H1 (cell line): ENCODE data around the gene TMEM106A. TPM values are rescaled to one million over a fixed set of nuclear protein-coding genes. Genes with fewer than 3 reads are reported as not detected.

Experiments used
- CTCF ChIA-PET: fragments of 300-600 bp; sonication (Branson Sonifier 250); formaldehyde crosslinking; loops from one replicate; lab custom pipeline; 2021; ENCODE audit not compliant: partially characterized antibody; lab: Charles Lee
- POLR2A ChIA-PET: fragments of 300-600 bp; sonication (Branson Sonifier 250); formaldehyde crosslinking; loops from one replicate; lab custom pipeline; 2021; ENCODE audit warnings: inconsistent platforms; ENCODE audit not compliant: partially characterized antibody; lab: Charles Lee
- DNase-seq, 2 experiments: peaks; one replicate each; pipeline versions ENCODE4 v3.0.0 to v3.0.0-alpha.2; 2010 to 2022; ENCODE audit warnings: low spot score in 2 of 2, low read depth in 1 of 2, mixed read lengths in 1 of 2
- FAIRE-seq: peaks from 2 replicates; lab custom pipeline; 2011; peaks lifted over from hg19 to GRCh38; lab: Jason Lieb, UNC
- H2AFZ ChIP-seq: 2 replicates; pipeline ENCODE4 v1.8.1; 2012; ENCODE audit warnings: low read length, inconsistent platforms
- H2AK5ac ChIP-seq: 2 replicates; pipeline ENCODE4 v1.6.1; 2013; ENCODE audit warnings: low read depth, low read length
- H2BK120ac ChIP-seq: replicated peaks from 2 replicates; pipeline ENCODE3; 2013; ENCODE audit warnings: low read depth, low read length, inconsistent platforms
- H2BK12ac ChIP-seq: 2 replicates; pipeline ENCODE4 v1.6.1; 2013; ENCODE audit warnings: low read depth, low read length
- H2BK15ac ChIP-seq: 2 replicates; pipeline ENCODE4 v1.6.1; 2013; ENCODE audit warnings: low read length
- H2BK20ac ChIP-seq: 2 replicates; pipeline ENCODE4 v1.6.1; 2013; ENCODE audit warnings: low read length
- H2BK5ac ChIP-seq: 2 replicates; pipeline ENCODE4 v1.6.1; 2013; ENCODE audit warnings: low read depth, low read length
- H3K14ac ChIP-seq: 2 replicates; pipeline ENCODE4 v1.6.1; 2013; ENCODE audit warnings: inconsistent platforms; ENCODE audit not compliant: insufficient read length
- H3K18ac ChIP-seq: 2 replicates; pipeline ENCODE4 v1.6.1; 2013; ENCODE audit warnings: low read length; ENCODE audit errors: extremely low read depth
- H3K23ac ChIP-seq: 2 replicates; pipeline ENCODE4 v1.6.1; 2013; ENCODE audit warnings: inconsistent platforms; ENCODE audit not compliant: insufficient read length
- H3K23me2 ChIP-seq: 2 replicates; pipeline ENCODE4 v1.6.1; 2013; ENCODE audit warnings: low read depth, low read length
- H3K27ac ChIP-seq: 2 replicates; pipeline ENCODE4 v1.6.1; 2011; ENCODE audit warnings: low read depth, low read length, inconsistent platforms
- H3K27me3 ChIP-seq, 4 experiments: replicated peaks in 1 of 4; 1 replicate in 1 of 4; 2 replicates in 3 of 4; pipeline versions ENCODE4 v1.6.1 to v1.8.1; 2011 to 2013; ENCODE audit warnings: low read length in 3 of 4, mild to moderate bottlenecking in 3 of 4, inconsistent platforms in 2 of 4, mixed read lengths in 2 of 4, moderate library complexity in 1 of 4; ENCODE audit not compliant: control insufficient read depth in 3 of 4, insufficient read depth in 3 of 4; ENCODE audit errors: extremely low read depth in 1 of 4
- H3K36me3 ChIP-seq, 4 experiments: 2 replicates each; pipeline versions ENCODE4 v1.6.1 to v1.8.1; 2011 to 2013; ENCODE audit warnings: mild to moderate bottlenecking in 4 of 4, low read length in 3 of 4, moderate library complexity in 2 of 4, control low read depth in 1 of 4, inconsistent platforms in 1 of 4; ENCODE audit not compliant: insufficient read depth in 4 of 4, control insufficient read depth in 2 of 4
- H3K4ac ChIP-seq: replicated peaks from 2 replicates; pipeline ENCODE3; 2013; ENCODE audit warnings: low read length, low read depth, mixed read lengths, inconsistent platforms; ENCODE audit not compliant: insufficient read length
- H3K4me1 ChIP-seq, 4 experiments: replicated peaks in 1 of 4; 1 replicate in 1 of 4; 2 replicates in 3 of 4; pipeline versions ENCODE4 v1.6.1 to v1.8.1; 2011 to 2013; ENCODE audit warnings: low read length in 3 of 4, inconsistent platforms in 2 of 4, mixed read lengths in 1 of 4; ENCODE audit not compliant: insufficient read depth in 4 of 4, control insufficient read depth in 3 of 4
- H3K4me2 ChIP-seq, 2 experiments: 2 replicates each; pipeline versions ENCODE4 v1.6.1 to v1.8.1; 2011 to 2013; ENCODE audit warnings: low read depth in 2 of 2, low read length in 2 of 2, control low read depth in 1 of 2, inconsistent platforms in 1 of 2, mild to moderate bottlenecking in 1 of 2; ENCODE audit not compliant: insufficient read depth in 1 of 2
- H3K4me3 ChIP-seq, 4 experiments: fragments of 200-600, 300-600 bp in 1 of 4; sonication (generic), shearing (Covaris generic), sonication (Bioruptor Twin) in 1 of 4; 2 replicates each; pipeline versions ENCODE4 v1.5.1 to v1.8.1; 2011 to 2016; ENCODE audit warnings: low read length in 4 of 4, low read depth in 3 of 4, control low read depth in 2 of 4, inconsistent platforms in 2 of 4, mild to moderate bottlenecking in 2 of 4, mixed read lengths in 1 of 4, moderate library complexity in 1 of 4; ENCODE audit not compliant: insufficient read depth in 2 of 4; ENCODE audit errors: extremely low read depth in 1 of 4
- H3K56ac ChIP-seq: replicated peaks from 2 replicates; pipeline ENCODE3; 2013; ENCODE audit warnings: low read depth, mild to moderate bottlenecking, mixed read lengths, low read length, inconsistent platforms; ENCODE audit not compliant: insufficient read length
- H3K79me1 ChIP-seq: 2 replicates; pipeline ENCODE4 v1.6.1; 2013; ENCODE audit warnings: low read depth, low read length, control low read depth
- H3K79me2 ChIP-seq, 2 experiments: 2 replicates each; pipeline versions ENCODE4 v1.6.1 to v1.8.1; 2012 to 2013; ENCODE audit warnings: low read length in 2 of 2, mild to moderate bottlenecking in 2 of 2, inconsistent platforms in 1 of 2; ENCODE audit not compliant: insufficient read depth in 2 of 2, control insufficient read depth in 1 of 2
- H3K9ac ChIP-seq, 4 experiments: replicated peaks in 1 of 4; 1 replicate in 1 of 4; 2 replicates in 3 of 4; pipeline versions ENCODE4 v1.6.1 to v1.8.1; 2011 to 2013; ENCODE audit warnings: low read depth in 3 of 4, low read length in 3 of 4, control low read depth in 2 of 4, mild to moderate bottlenecking in 2 of 4, moderate library complexity in 2 of 4, inconsistent platforms in 1 of 4; ENCODE audit errors: extremely low read depth in 1 of 4
- H3K9me3 ChIP-seq, 2 experiments: 2 replicates each; pipeline versions ENCODE4 v1.6.1 to v1.8.1; 2012 to 2013; ENCODE audit warnings: mild to moderate bottlenecking in 2 of 2, moderate library complexity in 2 of 2, control low read depth in 1 of 2, inconsistent platforms in 1 of 2, low read depth in 1 of 2, low read length in 1 of 2, mixed read lengths in 1 of 2; ENCODE audit not compliant: insufficient read depth in 2 of 2
- H4K20me1 ChIP-seq, 2 experiments: replicated peaks in 1 of 2; 2 replicates each; pipeline versions ENCODE3 to v1.8.1; 2011 to 2013; ENCODE audit warnings: inconsistent platforms in 2 of 2, low read length in 2 of 2, mild to moderate bottlenecking in 1 of 2; ENCODE audit not compliant: insufficient read depth in 2 of 2, control insufficient read depth in 1 of 2
- H4K5ac ChIP-seq: 2 replicates; pipeline ENCODE4 v1.6.1; 2013; ENCODE audit warnings: low read length, low read depth, mixed read lengths, inconsistent platforms; ENCODE audit not compliant: insufficient read length
- H4K8ac ChIP-seq: 2 replicates; pipeline ENCODE4 v1.8.0; 2013; ENCODE audit warnings: mild to moderate bottlenecking, moderate library complexity, low read length, inconsistent platforms; ENCODE audit not compliant: insufficient read depth; ENCODE audit errors: extremely low read depth
- H4K91ac ChIP-seq: replicated peaks from 2 replicates; pipeline ENCODE3; 2013; ENCODE audit warnings: low read length, mixed read lengths, inconsistent platforms; ENCODE audit not compliant: insufficient read length
- MAFK ChIP-seq: IDR thresholded peaks from 2 replicates; pipeline ENCODE4 v1.6.1; 2012; ENCODE audit warnings: low read depth, mild to moderate bottlenecking, improper control_type of control experiment, low read length
- NANOG ChIP-seq: IDR thresholded peaks from 2 replicates; pipeline ENCODE4 v1.6.1; 2011; ENCODE audit warnings: low read length, low read depth, mild to moderate bottlenecking, inconsistent platforms; ENCODE audit not compliant: insufficient read depth, poor library complexity, severe bottlenecking
- NRF1 ChIP-seq: IDR thresholded peaks from 2 replicates; pipeline ENCODE4 v1.6.1; 2011; ENCODE audit warnings: mild to moderate bottlenecking, low read depth, low read length, improper control_type of control experiment
- POLR2A ChIP-seq, 2 experiments: IDR thresholded peaks; 1 replicate in 1 of 2; 2 replicates in 1 of 2; pipeline ENCODE4 v1.6.1; 2011; ENCODE audit warnings: low read depth in 2 of 2, low read length in 2 of 2, mild to moderate bottlenecking in 2 of 2; ENCODE audit errors: control extremely low read depth in 1 of 2
- SP1 ChIP-seq: IDR thresholded peaks from 2 replicates; pipeline ENCODE4 v1.6.1; 2011; ENCODE audit warnings: low read depth, low read length
- YY1 ChIP-seq: IDR thresholded peaks from 2 replicates; pipeline ENCODE4 v1.6.1; 2011; ENCODE audit warnings: low read depth, mild to moderate bottlenecking, low read length
- WGBS, 2 experiments: shearing (Covaris generic) in 1 of 2; methylation state at CpG; one replicate each; pipeline versions ENCODE4 v1.1.6 to v1.1.7; 2013 to 2015; ENCODE audit warnings: low lambda C conversion rate in 2 of 2, mixed read lengths in 2 of 2, inconsistent platforms in 1 of 2, low coverage in 1 of 2, missing lambda C conversion rate in 1 of 2; ENCODE audit not compliant: insufficient replicate concordance in 2 of 2, insufficient coverage in 1 of 2, insufficient read length in 1 of 2; ENCODE audit errors: extremely low coverage in 1 of 2, missing lambda C conversion rate in 1 of 2; 5-methylcytosine and 5-hydroxymethylcytosine counted together
- polyA plus RNA-seq, 7 experiments: library from polyadenylated mRNA; depleted of rRNA in 3 of 7; stranded (reverse) in 5 of 7; unstranded in 2 of 7; fragments of >200 nt in 5 of 7; fragments of 200-250 nt in 2 of 7; gene quantifications; 1 replicate in 5 of 7; 2 replicates in 1 of 7; 4 replicates in 1 of 7; pipeline versions ENCODE4 v1.2.1 to v1.2.3, GENCODE V29; 2011 to 2013; ENCODE audit warnings: missing spikeins in 2 of 7, mixed read lengths in 2 of 7
- total RNA-seq: library from RNA; stranded (reverse); fragmentation: NEBNext Ultra II Directional; extraction: Animal tissue kit (Norgen Biotek cat#: 25700); gene quantifications from 2 replicates; pipeline ENCODE4 v1.2.1, GENCODE V29; 2021

Gene TMEM106A
- total and polyA plus RNA-seq, 2 of the 8 experiments (the other 6 are each of a cell fraction or from before 2014, with no cell fraction given) = 3.2 to 5.4 TPM

GRCh38 chr17:43183921-43184320, 27.8 kb upstream of the TMEM106A start:
- Histone ChIP-seq H3K23me2 (no peaks in the 10 kb centered on the region), H3K9ac (no peak overlapping the region), H2BK5ac (no peak overlapping the region), H3K27ac (no peak overlapping the region), H3K27me3 (no peaks in the 10 kb centered on the region), H3K18ac (no peak overlapping the region), H3K14ac (no peak overlapping the region), H4K20me1 (no peaks in the 10 kb centered on the region), H2BK20ac (no peak overlapping the region), H3K56ac (no peak overlapping the region), H4K5ac (no peak overlapping the region), H3K23ac (no peak overlapping the region), H3K9me3 (no peaks in the 10 kb centered on the region), H3K4me1 (no peaks in the 10 kb centered on the region), H3K36me3 (peaks cover 0 to 24% (median 6%) of the 10 kb centered on the region in 4 experiments; a peak in 4 of 8 replicates), H3K79me2 (no peaks in the 10 kb centered on the region), H4K8ac (no peak overlapping the region), H2AK5ac (no peak overlapping the region), H4K91ac (no peak overlapping the region), H3K4me2 (no peak overlapping the region), H2AFZ (no peak overlapping the region), H2BK15ac (no peak overlapping the region), H2BK12ac (no peak overlapping the region), H3K4me3 (no peak overlapping the region), H3K4ac (no peak overlapping the region), H2BK120ac (no peak overlapping the region), H3K79me1 (no peaks in the 10 kb centered on the region)
- 95% methylated on average over 3 of the region's 3 CpGs; no CpG with 5 or more reads in 1 of the 2 experiments for WGBS, 2 experiments
- CTCF ChIA-PET = interaction anchor here (0.6 kb wide), 1 partner anchor 157 kb away, joined by 3 read pairs; no protein-coding TSS in a partner anchor
- POLR2A ChIA-PET = interaction anchor here (1.1 to 1.3 kb wide), 2 partner anchors 28 to 186 kb away, joined by 3 read pairs; partner anchors contain the start of gene TMEM106A
- no peak for TF ChIP-seq YY1
- no peak for TF ChIP-seq NRF1
- no peak for TF ChIP-seq MAFK
- TF ChIP-seq NANOG = no peak
- TF ChIP-seq POLR2A (IDR thresholded peaks at IDR 0.05; ENCODE audit: control extremely low read depth in 1 of 2, low read depth in 2 of 2, low read length in 2 of 2) = no peak
- TF ChIP-seq SP1 = no peak
- no peak for DNase-seq
- FAIRE-seq = no peak
